Endodermal cell (in vitro differentiated cells): ENCODE measurements around the gene NFKBIB. TPM values are rescaled to one million over a fixed set of nuclear protein-coding genes. Genes with fewer than 3 reads are reported as not detected.

Experiments
- DNase-seq: peaks from one replicate; pipeline ENCODE4 v3.0.0-alpha.2; 2017
- H3K27ac ChIP-seq: 2 replicates; pipeline ENCODE4 v1.5.1; 2013; ENCODE audit warnings: mild to moderate bottlenecking, low read depth, low read length, moderate library complexity
- H3K27me3 ChIP-seq: 2 replicates; pipeline ENCODE4 v1.6.1; 2013; ENCODE audit warnings: mild to moderate bottlenecking, low read length, moderate library complexity; ENCODE audit not compliant: insufficient read depth, control insufficient read depth, poor library complexity, severe bottlenecking
- H3K36me3 ChIP-seq: 2 replicates; pipeline ENCODE4 v1.7.0; 2013; ENCODE audit warnings: mild to moderate bottlenecking, low read length, moderate library complexity; ENCODE audit not compliant: control insufficient read depth, insufficient read depth
- H3K4me1 ChIP-seq: one replicate; pipeline ENCODE4 v1.7.0; 2013; ENCODE audit warnings: low read length; ENCODE audit not compliant: control insufficient read depth, insufficient read depth
- H3K4me3 ChIP-seq: 2 replicates; pipeline ENCODE4 v1.5.1; 2013; ENCODE audit warnings: mild to moderate bottlenecking, low read length, moderate library complexity
- H3K9ac ChIP-seq: 2 replicates; pipeline ENCODE4 v1.6.1; 2013; ENCODE audit warnings: mild to moderate bottlenecking, low read length, moderate library complexity; ENCODE audit not compliant: poor library complexity, severe bottlenecking; ENCODE audit errors: extremely low read depth
- H3K9me3 ChIP-seq: 2 replicates; pipeline ENCODE4 v1.6.1; 2013; ENCODE audit warnings: mild to moderate bottlenecking, low read length, moderate library complexity; ENCODE audit not compliant: control insufficient read depth
- H3K27ac Mint-ChIP-seq: 2 replicates; pipeline ENCODE4 v1.8.0; 2020; ENCODE audit warnings: mixed read lengths
- H3K27me3 Mint-ChIP-seq: 2 replicates; pipeline ENCODE4 v1.8.0; 2021; ENCODE audit warnings: mild to moderate bottlenecking, mixed read lengths; ENCODE audit not compliant: insufficient read depth
- H3K36me3 Mint-ChIP-seq: 2 replicates; pipeline ENCODE4 v1.8.0; 2020; ENCODE audit warnings: low read depth, mixed read lengths
- H3K4me1 Mint-ChIP-seq: 2 replicates; pipeline ENCODE4 v1.8.0; 2020; ENCODE audit warnings: mixed read lengths
- H3K4me3 Mint-ChIP-seq: 2 replicates; pipeline ENCODE4 v1.8.0; 2020; ENCODE audit warnings: mild to moderate bottlenecking, moderate library complexity, mixed read lengths
- H3K9me3 Mint-ChIP-seq: 2 replicates; pipeline ENCODE4 v1.8.0; 2020; ENCODE audit warnings: mild to moderate bottlenecking, mixed read lengths
- WGBS, 2 experiments: methylation state at CpG; one replicate each; pipeline versions ENCODE4 v1.1.5 to v1.1.7; 2013; ENCODE audit warnings: missing lambda C conversion rate in 2 of 2, mixed read lengths in 1 of 2; ENCODE audit not compliant: insufficient coverage in 1 of 2, insufficient read length in 1 of 2; 5-methylcytosine and 5-hydroxymethylcytosine counted together
- total RNA-seq, 2 donors: library from RNA; stranded (reverse); fragmentation: NEBNext Ultra II Directional in 1 of 2; extraction: Animal tissue kit (Norgen Biotek cat#: 25700) in 1 of 2; gene quantifications; 2 replicates in 1 of 2; 3 replicates in 1 of 2; pipeline ENCODE4 v1.2.1, GENCODE V29; 2021
- TF ChIP-seq, protein P1 (sequence below): fragments of 200-600 bp; sonication (generic); conservative IDR thresholded peaks from 2 replicates; pipeline ENCODE4 v1.5.0; 2021; ENCODE audit warnings: antibody characterized with exemption, mild to moderate bottlenecking

The NFKBIB gene
- total RNA-seq, 2 donors from 2014 or later = 20.7 to 24.3 TPM

DNA sequence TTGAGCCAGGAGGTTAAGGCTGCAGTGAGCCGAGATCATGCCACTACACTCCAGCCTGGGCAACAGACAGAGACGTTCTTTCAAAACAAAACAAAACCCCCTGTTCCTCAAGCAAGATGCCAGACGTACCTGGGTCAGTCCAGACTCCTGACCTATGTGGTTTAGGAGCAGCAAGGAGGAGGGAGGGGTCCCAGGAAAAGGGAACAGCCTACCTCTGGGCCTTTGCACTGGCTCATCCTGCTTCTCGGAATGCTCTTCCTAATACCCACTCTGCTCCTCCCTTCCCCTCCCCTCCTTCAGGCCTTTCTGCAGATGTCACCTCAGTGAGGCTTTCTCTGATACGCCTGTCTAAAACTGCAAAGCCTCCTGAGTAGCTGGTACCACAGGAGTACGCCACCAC lies 31.2 kb upstream of the NFKBIB start:
- Histone ChIP-seq H3K36me3 (no peaks in the 10 kb centered on the region), H3K4me3 (no peak overlapping the region), H3K9ac (no peak overlapping the region), H3K4me1 (no peaks in the 10 kb centered on the region), H3K9me3 (no peaks in the 10 kb centered on the region), H3K27ac (no peak overlapping the region), H3K27me3 (no peaks in the 10 kb centered on the region)
- Mint-ChIP-seq H3K27me3 (peaks cover 16% of the 10 kb centered on the region), H3K9me3 (no peaks in the 10 kb centered on the region), H3K4me1 (peaks cover 2% of the 10 kb centered on the region), H3K36me3 (no peaks in the 10 kb centered on the region), H3K4me3 (peak overlapping the region; percentile 64), H3K27ac (no peak overlapping the region)
- TF ChIP-seq, protein P1, sequence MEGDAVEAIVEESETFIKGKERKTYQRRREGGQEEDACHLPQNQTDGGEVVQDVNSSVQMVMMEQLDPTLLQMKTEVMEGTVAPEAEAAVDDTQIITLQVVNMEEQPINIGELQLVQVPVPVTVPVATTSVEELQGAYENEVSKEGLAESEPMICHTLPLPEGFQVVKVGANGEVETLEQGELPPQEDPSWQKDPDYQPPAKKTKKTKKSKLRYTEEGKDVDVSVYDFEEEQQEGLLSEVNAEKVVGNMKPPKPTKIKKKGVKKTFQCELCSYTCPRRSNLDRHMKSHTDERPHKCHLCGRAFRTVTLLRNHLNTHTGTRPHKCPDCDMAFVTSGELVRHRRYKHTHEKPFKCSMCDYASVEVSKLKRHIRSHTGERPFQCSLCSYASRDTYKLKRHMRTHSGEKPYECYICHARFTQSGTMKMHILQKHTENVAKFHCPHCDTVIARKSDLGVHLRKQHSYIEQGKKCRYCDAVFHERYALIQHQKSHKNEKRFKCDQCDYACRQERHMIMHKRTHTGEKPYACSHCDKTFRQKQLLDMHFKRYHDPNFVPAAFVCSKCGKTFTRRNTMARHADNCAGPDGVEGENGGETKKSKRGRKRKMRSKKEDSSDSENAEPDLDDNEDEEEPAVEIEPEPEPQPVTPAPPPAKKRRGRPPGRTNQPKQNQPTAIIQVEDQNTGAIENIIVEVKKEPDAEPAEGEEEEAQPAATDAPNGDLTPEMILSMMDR = no peak
- no peak for DNase-seq
- WGBS, 2 experiments = 94 to 95% methylated on average over 2 to 6 of the region's 6 CpGs

DNA sequence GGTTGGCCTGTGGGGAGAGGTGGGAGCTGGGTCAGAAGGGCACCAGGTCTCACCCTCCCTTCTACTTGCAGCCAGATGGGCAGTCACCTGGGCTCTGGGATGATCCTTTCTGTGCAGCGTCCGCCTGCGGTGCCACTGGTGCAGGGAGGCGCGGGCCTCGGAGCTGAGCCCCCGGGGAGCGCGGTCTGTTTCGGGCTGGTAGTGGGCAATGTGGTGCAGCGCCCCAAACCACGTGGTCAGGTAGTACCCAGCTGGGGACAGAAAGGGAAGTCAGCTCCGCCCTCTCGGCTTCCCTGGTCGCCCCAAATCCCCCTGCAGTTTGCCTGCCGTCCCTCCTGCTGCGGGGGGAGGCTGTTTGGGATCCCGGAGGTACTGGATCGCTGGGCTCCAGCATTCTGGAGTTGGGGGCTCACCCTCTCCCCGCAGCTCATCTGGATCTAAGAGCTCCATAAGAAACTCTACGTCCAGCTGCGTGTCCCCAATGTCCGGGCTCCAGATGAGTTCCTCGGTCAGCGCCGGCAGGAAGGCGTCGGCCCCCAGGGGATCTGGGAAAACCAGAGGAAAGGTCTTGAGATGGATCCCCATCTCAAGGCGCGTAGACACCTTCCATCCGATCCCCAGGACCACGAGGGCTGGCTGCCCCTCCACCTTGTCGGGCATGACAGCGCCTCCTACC lies 30.5 kb upstream of the NFKBIB start:
- Mint-ChIP-seq H3K36me3 (no peaks in the 10 kb centered on the region), H3K4me1 (peaks cover 2% of the 10 kb centered on the region), H3K9me3 (no peaks in the 10 kb centered on the region), H3K27me3 (peaks cover 16% of the 10 kb centered on the region), H3K4me3 (peak overlapping the region; percentile 64), H3K27ac (peak overlapping the region; percentile 41)
- no peaks in the 10 kb centered on the region for H3K36me3 ChIP-seq
- peak overlapping the region; percentile 73 for H3K4me3 ChIP-seq
- DNase-seq = no peak
- H3K9ac ChIP-seq = no peak overlapping the region
- 64 to 73% methylated on average over 16 to 34 of the region's 34 CpGs for WGBS, 2 experiments
- no peaks in the 10 kb centered on the region for H3K4me1 ChIP-seq
- TF ChIP-seq, protein P1 = no peak
- no peaks in the 10 kb centered on the region for H3K9me3 ChIP-seq
- H3K27ac ChIP-seq = no peak overlapping the region
- H3K27me3 ChIP-seq = no peaks in the 10 kb centered on the region

DNA sequence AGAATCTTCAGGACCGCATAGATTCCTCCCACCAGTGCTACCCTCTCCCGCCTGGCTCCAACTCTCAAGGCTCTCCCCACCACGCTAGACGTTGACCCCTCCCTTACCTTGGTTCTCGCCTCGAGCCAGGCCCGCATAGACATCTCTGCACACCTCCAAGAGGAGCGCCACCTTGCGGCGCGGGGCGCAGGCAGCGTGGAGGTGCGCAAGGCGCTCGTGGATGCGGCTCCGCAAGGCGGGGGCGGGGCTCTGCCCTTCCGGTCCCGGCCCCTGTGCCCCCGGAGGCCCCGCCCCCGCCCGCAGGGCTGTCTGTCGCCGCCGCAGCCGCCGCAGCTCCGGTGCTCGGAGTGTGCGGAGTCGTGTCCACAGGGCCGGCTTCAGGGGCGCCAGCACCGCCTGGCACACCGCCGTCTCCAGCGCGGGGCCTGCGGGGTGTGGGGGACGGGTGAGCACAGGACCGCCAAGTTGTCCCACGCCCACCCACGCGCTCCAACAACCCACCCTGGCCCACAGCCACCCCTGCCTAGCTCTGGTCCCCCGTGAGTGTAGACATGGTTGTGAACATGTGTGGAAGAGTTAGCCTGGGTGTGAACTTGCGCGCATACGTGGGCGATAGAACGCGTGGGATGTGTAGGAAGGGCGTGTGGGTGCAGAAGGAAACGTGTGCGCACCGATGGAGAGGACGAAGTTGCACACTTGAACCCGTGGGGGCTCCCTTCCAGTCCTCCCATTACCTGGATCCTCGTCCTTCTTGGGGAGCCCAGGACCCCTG lies 29.7 kb upstream of the NFKBIB start:
- peak; percentile 91 for DNase-seq
- H3K36me3 ChIP-seq = no peaks in the 10 kb centered on the region
- Mint-ChIP-seq H3K27ac (peak overlapping the region; percentile 41), H3K9me3 (no peaks in the 10 kb centered on the region), H3K36me3 (no peaks in the 10 kb centered on the region), H3K27me3 (peaks cover 16% of the 10 kb centered on the region), H3K4me1 (peaks cover 2% of the 10 kb centered on the region), H3K4me3 (peak overlapping the region; percentile 64)
- no peak overlapping the region for H3K27ac ChIP-seq
- H3K9ac ChIP-seq = no peak overlapping the region
- peak overlapping the region; percentile 73 for H3K4me3 ChIP-seq
- H3K27me3 ChIP-seq = no peaks in the 10 kb centered on the region
- TF ChIP-seq, protein P1 = peak; percentile 91
- no peaks in the 10 kb centered on the region for H3K4me1 ChIP-seq
- no peaks in the 10 kb centered on the region for H3K9me3 ChIP-seq
- 23 to 31% methylated on average over 5 to 58 of the region's 62 CpGs for WGBS, 2 experiments
